GM19025 (cell line): ENCODE results near the gene CLSTN2.

Experiments used
- ATAC-seq: cut with Tn5 transposase; IDR thresholded peaks from one replicate; pipeline ENCODE4 v1.9.1; 2021; ENCODE audit warnings: mild to moderate bottlenecking, low read depth, moderate library complexity; ENCODE audit not compliant: unreplicated experiment

Gene CLSTN2

DNA sequence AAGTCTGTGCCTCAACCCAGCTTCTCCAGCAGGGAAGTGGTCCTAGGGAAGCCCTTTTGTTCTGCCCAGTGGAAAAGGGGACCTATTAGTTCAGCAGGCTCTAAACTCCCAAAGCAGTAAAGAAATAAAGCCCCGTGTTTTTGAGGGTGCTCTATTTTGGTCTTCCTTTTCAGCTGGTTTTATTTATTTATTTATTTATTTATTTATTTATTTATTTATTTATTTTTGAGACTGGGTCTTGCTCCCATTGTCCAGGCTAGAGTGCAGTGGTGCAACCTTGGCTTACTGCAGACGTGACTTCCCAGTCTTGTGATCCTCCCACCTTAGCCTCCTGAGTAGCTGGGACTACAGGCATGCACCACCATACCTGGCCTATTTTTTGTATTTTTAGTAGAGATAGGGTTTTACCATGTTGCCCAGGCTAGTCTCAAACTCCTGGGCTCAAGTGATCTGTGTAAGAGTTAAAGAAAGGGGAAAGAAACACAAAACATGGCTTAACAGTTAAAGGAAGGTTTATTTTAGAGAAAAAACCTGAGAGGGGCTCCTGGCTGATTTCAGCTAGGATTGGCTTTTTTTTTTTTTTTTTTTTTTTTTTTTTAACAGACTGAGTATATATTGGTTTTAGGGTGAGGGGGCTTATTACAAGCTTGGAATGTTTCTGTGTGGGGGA lies 154.6 kb downstream of the CLSTN2 start:
- no peak for ATAC-seq

DNA sequence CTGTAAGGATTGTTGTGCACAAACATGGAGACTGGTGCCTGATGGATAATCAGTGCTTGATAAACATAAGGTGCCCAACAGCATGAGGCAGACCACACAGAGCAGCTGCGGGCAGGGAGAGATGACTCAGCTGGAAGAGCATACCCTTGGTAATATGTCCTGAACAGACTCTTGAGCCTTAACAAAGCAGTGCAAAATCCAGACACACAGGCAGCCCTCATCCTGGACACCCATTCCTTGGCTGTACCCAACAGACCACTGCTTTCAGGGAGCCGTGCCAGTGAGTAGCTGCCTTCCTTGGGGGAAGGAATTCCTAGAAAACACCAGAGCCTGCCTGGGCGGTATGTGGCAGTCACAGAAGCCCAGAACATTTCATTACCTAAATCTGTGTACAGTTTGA lies 156.2 kb downstream of the CLSTN2 start:
- ATAC-seq = no peak

DNA sequence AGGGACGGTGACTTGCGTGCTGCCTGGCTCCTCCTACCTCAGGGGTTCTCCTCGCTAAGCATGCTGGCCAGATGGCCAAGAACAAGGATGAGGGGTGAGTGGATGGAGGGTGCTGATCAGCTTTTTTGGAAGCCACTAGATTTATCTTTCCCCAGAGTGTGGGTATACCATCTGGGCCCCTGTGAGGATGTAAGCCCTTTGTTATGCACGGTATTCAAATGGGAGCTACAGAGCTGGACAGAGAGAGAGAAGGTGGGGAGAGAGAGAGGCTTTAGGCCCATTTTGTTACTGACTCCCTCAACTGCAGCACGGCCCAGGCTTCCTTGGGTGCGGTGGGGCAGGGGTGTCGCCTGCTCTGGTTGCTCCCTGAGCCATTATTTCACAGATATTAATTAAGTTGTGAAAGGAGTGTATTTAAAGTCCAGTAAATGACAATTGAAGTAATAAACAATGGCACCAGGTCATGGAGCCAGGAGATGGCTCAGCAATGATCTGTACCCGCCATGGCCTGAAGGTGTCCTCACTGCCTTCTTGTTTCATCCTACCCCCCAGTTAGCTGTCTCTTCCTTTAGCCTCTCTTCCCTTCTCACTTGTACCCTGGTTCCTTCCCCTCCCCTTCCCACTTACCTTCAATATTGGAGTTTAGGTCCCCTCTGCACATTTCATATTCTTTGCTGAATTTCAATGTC lies 158.0 kb downstream of the CLSTN2 start:
- ATAC-seq = no peak

DNA sequence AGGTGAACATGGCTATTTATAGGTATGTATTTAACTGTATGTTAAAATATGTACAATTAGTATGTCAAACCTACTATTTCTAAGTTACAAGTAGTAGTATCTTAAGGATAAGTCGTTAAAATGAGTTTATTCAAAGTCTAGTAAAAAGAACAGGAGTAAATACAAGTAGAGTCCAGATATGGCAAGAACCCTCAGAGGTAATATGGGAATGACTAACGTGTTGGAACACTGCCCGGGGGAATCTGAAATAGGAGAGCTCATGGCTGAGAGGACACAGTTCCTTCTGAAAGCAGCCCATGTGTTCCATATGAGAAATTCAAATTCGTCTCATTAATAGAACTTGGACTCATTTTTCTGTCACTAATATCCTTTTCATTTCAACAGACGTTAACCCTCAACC lies 158.8 kb downstream of the CLSTN2 start:
- no peak for ATAC-seq

DNA sequence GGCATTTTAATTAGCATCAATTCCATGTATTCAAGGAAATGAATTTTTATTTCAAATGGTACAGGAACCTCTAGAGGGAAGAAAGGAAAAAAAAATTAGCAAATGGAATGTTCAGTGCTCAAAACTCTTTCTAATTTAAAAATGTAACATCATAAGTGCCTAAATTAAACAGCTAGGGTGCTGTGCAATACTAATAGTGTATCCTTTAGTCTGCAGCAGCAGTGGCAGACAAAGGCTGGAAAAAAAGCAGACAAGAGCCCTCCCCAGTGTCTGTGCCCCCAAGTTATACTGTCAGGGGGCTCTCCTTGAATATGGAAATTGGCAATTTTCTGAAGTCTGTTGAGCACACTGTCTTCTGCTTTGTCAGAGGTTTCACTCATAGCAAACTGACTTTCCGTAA lies 159.5 kb downstream of the CLSTN2 start:
- no peak for ATAC-seq

DNA sequence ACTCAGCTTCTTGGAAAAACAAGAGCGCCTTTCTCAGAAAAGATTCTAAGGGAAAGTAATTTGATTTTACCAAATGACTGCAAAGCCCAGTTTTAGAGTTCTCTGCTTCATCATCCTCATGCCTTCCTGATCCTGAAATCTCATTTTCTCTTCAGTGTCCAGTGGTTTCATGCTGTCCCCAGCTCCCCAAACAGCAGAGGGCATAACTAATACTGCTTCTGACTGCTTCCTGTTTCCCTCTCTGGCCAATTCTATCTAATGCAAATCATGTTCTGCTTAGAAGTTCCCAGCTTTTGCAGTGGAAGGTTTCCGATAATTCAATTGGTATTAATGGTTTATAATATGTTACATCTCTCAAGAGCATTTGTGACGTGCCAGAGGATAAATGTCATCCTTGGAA lies 161.1 kb downstream of the CLSTN2 start:
- no peak for ATAC-seq

DNA sequence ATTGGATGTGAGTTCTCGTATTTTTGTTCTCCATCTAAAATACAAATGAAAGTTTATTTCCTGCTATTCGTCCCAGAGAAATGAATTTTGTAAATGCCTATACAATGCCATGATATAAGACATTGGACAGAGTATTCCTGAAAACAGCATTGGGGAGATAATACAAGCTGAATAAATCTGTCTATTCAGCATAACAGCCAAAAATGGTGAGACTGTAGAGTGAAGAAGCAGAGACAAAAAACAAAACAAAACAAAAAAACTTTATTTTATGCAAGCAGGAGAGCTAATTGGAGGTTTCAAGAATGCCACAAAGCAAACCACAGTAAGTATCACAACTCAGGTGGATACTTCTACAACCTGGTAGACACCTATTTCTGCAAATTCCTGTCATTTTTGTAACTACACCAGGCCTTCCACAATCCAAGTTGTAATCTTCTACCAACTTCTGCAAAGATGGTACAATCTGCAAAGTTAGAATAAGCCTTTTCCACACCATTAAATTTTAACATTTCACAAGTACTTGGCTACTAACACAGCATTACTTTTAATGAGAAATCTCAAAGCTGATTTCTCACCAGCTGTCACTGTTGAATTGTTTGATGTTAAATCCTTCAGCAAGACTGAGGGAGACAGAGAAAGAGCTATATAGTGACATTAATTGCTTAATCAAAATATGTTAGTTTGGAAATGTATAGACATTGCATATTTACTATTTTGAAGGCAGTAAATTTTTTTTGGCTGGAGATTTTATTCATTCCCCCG lies 163.1 kb downstream of the CLSTN2 start:
- ATAC-seq = no peak

DNA sequence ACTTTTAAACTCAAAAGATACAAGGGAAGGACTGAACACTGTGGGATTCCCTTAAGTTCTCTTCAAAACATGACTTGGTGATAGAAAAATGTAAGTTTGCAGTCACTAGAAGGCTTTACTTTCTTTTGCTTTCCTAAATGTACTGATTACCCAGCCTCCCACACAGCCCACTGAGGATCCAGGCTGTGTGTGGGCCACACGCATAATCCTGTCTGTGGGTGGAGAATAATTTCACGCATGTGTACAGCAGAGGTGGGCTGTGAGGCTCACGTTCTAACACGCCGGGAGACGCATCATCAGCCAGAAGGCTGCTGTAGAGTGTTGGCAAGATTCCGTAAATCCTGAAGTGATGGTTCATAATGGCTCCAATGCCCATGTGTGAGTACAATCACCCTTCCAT lies 165.5 kb downstream of the CLSTN2 start:
- ATAC-seq = no peak

DNA sequence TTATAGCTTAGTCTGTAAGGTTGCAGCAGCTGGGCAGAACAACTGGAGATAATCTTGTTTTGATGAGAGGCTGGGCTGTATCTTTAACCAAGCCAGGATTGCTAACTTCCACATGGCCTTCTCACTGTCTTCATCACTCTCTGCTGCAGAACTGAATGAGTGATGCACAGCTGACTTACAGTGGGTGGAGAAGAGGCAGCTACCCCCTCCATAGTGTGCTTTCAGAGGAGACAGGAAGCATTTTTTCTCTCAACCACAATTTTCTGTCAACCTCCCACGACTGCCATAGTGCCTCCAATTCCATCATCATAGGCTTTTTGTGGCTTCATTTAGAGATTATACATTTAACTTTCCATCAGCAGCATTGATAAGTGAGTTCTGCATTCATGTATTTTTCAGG lies 168.2 kb downstream of the CLSTN2 start:
- ATAC-seq = no peak

DNA sequence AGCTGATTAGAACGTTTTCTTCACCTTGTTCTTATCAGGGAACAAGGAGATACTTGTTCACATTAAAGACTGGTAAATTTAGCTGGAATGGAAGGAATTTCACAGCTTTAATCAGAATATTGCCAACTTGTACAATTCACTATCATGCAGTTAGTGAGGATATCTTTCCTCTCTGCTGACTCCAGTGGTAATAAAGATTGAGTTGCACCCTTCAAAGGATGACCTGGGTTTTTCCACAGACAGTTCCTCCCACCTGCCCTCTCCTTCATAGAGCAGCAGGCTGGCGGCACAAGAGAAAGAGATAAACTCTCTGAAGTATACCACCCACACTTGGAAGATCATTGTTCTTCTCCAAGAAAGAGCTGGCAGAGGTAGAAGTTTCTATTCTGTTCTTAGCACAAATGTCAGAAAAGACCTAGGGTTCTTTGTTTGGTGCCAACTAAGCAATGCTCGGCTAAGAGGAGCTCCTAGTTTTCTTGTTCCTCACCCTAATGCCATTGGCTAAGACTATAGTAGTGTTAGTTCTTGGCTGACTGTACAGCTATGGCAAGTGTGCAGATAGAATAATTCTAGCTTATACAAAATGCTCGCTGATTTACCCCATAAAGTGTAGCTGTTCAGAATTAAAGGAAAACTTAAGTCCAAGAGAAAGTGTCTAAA lies 169.1 kb downstream of the CLSTN2 start:
- no peak for ATAC-seq

DNA sequence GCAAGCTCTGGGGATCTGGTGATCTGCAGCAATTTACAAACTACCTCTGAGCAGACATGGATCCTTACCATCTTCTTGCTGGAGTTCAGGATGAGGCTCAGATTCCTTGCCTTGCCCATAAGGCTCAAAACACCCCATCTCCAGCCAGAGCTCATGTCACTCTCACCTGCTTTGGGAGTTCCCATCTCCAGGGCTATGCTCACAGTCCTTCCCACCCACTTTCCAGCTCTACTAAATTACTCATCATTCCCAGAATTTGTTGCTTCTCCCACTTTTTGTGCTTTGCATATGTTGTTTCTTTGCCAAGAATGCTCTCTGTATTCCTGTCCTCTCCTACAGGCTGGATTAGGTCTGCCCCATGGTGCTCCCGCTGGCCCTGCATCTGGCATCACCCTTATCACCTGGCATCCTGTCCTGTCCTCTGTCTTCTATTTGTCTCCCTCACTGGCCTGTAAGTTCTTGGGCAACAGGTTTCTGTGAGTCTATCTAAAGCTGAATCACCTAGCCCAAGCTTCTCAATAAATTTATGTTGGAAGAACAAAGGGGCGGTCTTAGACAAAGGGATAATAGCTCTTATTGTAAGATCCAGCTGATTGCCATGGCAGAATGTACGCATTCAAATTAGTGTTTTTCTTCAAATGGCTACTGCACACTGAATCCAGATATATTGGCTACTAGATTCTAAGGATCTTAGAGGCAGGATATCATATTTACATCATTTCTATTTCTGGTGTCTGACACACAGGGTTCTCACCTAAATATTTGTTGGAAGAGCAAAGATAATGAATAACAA lies 179.2 kb downstream of the CLSTN2 start:
- ATAC-seq = no peak

DNA sequence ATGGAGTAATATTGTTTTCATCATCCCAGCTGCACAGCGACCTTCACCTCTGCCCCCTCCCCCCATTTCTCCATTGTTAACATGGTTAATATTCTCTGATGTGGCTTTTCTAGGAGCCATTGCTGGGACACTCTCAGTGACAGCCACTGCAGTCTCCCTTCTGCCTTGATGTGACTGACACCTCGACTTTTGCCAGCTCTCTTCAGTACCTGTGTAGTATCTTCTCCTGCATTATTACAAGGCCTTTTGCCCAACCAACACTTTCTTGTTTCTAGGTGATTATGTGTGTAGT lies 179.8 kb downstream of the CLSTN2 start:
- no peak for ATAC-seq

DNA sequence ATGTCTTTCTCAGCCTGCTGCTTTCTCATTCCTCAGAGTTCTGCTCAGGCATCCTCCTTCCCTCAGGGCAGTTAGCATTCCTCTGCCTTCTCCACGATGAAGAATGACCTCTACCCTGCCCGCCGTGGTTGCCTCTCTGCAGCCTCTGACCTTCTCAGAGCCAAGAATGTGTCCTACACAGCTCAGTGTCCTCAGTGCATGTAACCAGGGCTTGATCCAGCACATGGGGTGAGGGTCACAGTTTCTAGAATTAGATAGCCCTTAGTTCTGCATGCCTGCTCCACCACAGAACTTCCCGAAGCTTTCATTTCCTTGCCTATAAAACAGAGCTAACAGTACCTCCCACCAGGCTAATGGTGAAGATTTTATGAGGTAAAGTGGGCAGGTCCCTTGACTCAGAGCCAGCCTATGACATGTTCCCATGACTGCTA lies 182.1 kb downstream of the CLSTN2 start:
- no peak for ATAC-seq

DNA sequence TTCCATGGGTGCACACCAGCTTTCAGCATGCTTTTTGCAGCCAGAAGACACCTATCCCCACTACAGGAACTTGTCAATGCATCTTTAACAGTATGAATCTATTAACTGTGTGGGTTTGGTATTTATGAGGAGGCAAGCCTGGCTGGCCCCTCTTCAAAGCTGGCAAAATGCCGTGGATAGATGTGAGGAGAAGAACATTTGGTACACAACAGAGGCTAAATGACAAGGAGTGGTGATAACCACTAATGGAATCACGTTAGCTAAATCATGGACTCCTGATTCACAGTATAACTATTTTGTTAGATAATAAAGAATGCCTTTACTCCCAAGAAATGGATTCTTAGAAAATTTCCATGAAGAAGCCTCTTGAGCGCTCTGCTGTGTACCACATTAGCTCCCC lies 187.2 kb downstream of the CLSTN2 start:
- no peak for ATAC-seq

DNA sequence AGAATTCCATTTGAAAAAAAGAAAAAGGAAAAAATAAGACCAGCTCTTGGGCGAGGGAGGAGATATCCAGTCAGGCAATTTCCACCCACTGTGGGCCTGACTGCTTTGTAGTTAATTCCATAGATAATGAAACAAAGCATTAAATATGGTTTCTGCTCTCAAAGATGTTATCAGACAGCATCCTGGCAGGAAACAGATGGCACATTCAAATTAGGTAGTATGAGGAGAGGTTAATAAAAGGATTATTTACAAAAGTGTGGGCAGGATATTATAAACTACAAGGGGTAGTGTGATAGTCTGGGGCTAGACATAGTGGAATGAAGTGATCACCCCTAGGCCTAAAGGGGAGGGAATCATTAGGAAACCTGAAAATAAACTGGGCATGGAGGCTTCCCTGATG lies 193.2 kb downstream of the CLSTN2 start:
- ATAC-seq = no peak

DNA sequence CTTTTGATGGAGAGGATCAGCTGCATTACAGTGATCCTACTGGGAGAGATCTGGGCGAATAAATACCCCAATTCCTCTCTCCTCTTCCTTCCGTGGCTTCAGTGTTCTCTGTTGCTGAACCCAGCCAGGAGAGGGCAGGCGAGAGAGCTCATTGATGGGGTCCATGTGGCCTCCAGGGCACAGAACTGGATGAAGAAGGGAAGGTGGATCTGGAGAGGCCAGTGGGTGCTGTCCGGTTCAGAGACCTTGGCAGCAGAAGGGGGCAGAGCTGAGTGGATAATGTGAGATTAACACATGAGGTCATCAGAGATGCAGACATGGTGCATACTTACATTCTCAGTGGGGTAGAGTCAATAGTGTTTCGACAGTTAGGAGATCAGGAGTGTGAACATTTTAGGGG lies 193.6 kb downstream of the CLSTN2 start:
- no peak for ATAC-seq

DNA sequence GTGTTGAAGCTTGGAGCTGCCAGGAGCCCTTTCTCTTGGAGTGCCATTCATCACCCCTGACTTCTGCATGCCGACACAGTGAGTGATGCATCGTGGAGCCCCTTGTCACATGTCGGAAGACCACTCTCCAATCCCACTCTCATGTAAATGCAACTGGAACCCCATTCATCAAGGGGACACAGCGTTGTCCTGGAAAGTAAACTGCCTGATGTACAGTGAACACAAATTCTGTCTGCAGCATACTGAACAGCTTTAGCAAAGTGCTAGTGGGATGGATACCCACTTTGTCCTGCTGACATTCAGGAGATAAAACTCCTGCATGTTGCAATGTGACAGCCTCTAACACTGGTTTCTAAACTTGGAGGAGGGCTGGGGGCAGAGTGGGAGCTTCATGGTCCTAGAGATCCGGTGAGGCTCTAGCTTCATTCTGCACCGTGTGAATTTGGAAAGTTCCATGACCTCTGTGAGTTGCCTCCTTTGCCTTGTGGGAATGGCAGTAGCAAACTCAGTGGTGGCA lies 194.8 kb downstream of the CLSTN2 start:
- no peak for ATAC-seq

DNA sequence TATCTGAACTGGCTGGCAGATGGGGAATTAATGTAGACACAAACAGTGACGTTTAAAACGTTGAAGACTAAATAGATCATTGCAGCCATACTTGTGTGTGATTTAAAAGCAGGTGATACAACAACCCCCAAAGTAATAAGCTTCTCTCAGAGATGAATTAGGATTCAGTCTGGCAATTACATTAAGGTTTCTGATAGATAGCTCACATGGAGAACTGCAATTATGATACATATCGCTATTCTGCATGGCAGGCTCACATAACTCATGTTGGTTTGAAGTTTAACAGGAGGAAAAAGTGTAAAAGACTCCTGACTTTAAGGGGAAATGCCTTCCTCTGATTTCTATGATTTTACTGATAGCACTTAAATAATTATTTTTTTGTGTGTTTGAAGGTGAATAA lies 196.9 kb downstream of the CLSTN2 start:
- no peak for ATAC-seq

DNA sequence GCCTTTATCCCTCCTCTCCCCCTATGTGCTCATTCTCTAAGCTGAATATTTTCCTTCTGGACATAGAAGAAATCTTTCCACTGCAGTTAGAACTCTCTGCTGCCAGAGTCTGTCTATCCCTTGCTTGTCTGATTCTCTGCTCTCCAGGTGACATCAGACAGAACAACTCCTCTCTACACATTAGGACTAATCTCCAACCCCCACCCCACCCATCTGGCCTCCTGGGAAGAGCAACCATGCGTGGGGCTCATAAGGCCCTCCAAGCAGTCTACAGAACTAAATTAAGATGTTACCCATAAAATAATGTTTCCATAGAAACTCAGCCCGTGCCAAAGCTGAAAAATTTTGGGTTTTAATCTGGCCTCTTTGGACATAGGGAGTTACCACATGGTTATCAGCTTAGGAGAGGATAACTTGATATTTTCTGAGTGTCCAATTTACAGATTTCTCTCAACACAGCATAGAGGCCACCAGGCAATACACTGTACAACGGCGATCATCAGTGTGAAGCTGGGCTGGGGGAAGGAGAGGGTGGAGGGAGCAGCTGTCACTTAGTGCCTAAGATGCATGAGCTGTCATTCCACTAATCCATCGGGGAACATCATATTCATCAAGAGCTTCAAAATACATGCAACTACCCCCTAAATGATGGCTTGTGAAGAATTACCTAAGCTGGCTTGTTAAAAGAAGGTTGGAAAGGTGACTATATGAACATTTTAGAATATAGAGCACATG lies 199.4 kb downstream of the CLSTN2 start:
- ATAC-seq = no peak

DNA sequence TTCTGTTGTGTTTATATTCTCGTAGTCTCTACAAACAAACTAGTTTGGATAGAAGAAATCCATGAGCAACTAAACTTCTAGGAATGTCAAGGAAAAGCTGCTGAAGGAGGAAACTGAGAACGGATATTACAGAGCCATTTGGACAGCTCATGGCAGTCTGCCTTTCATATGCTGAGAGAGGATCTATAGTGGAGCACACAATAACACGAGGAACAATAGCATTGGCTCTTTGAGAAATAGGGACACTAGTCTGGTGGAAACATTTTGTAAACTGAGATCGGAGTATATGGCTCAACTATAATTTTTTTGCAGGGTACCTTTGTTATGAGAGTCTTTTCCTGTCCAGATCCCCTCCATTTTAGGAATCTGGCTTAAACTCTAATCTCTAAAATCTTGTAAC lies 200.5 kb downstream of the CLSTN2 start:
- no peak for ATAC-seq
